HG02798 (cell line): Measurements from ENCODE around the gene VASN.

ENCODE experiments used
- ATAC-seq: cut with Tn5 transposase; IDR thresholded peaks from one replicate; pipeline ENCODE4 v1.9.1; 2021; ENCODE audit warnings: mild to moderate bottlenecking; ENCODE audit not compliant: unreplicated experiment, poor library complexity

The VASN gene

GRCh38 chr16:4414187-4414917 lies 42.7 kb downstream of the VASN start:
- peak; percentile 58 for ATAC-seq

- peak; percentile 8 for ATAC-seq
Observed at GRCh38 chr16:4415538-4416199, 44.0 kb downstream of the VASN start.

GRCh38 chr16:4416200-4417032 lies 44.8 kb downstream of the VASN start, which contains the start of gene CORO7:
CORO7 (minus strand) TSS chr16:4416596; CDS start chr16:4416518, 78 bp downstream.
- ATAC-seq = peak; percentile 87

GRCh38 chr16:4419402-4419959 lies 47.8 kb downstream of the VASN start:
- ATAC-seq = no peak

GRCh38 chr16:4420505-4421105 lies 49.0 kb downstream of the VASN start:
- ATAC-seq = no peak

GRCh38 chr16:4425378-4426020 lies 53.9 kb downstream of the VASN start, which contains the start of gene DNAJA3:
DNAJA3 (plus strand) TSS chr16:4425868; CDS start chr16:4425882, 14 bp downstream.
- peak; percentile 90 for ATAC-seq

- peak; percentile 23 for ATAC-seq
Observed at GRCh38 chr16:4426021-4426684, 54.5 kb downstream of the VASN start.

- ATAC-seq = no peak
Observed at GRCh38 chr16:4426722-4427372, 55.2 kb downstream of the VASN start.

GRCh38 chr16:4428500-4428899 lies 56.9 kb downstream of the VASN start:
- no peak for ATAC-seq

GRCh38 chr16:4431023-4431422 lies 59.4 kb downstream of the VASN start:
- ATAC-seq = no peak
